ENCODE data around the gene MAP4K4. TPM values are rescaled to one million over a fixed set of nuclear protein-coding genes. Genes with fewer than 3 reads are reported as not detected.

Gene MAP4K4
- total and polyA plus RNA-seq, 2 of the 13 experiments (the other 11 are each of a cell fraction or from before 2014, with no cell fraction given) = 105 to 264 TPM

DNA sequence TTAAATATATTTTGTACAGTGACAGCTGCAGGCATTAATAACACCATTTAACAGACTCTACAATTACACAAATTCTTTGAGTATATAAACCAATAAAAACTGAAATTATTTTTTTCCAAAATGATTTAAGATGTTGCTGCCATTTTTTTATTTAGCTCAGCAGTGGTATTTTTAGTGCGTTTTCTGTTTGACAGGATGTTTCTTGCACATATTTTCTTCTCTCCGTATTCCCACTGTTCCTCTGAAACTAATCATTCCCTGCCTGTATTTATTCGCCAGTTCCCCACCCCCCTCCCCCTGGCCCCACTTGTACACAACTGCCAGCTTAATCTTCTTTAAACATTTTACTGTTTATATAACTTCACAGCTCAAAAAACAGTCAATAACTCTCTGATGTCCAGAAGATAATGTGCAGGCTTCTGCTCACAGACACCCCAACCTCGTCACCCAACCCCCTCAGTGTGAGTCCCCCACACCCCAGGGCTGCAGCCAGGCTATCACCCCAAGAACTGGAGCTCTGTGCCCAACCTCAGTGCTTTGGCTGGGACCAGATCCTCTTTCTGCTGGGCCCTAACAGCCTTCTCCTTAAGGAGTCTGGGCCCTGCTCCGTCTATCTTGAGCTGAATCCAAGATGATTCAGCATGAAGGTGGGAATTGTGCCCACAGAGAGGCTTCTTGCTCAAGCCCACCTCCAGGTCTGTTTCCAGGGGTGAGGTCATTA lies 41.6 kb upstream of the MAP4K4 start (continued):
- TF ChIP-seq ZBTB33 (CRISPR knock-in tag; IDR thresholded peaks at IDR 0.05) = no peak
- TF ChIP-seq TCF12 (IDR thresholded peaks at IDR 0.05) = no peak
- no peak for TF ChIP-seq TCF12 (CRISPR knock-in tag; IDR thresholded peaks at IDR 0.05)
- peak; percentile 90 for TF ChIP-seq ZNF609 (CRISPR knock-in tag; IDR thresholded peaks at IDR 0.05; ENCODE audit: borderline replicate concordance)

- Histone ChIP-seq H3K79me2 (ENCODE audit: insufficient read depth, low read length) (no peaks in the 10 kb centered on the region), H4K20me1 (ENCODE audit: insufficient read depth, low read length) (no peaks in the 10 kb centered on the region), H3K27me3 (ENCODE audit: control insufficient read depth in 1 of 2, insufficient read depth in 2 of 2, low read length in 2 of 2) (no peaks in the 10 kb centered on the region), H3K4me2 (ENCODE audit: low read depth, low read length) (no peak overlapping the region), H3K9ac (ENCODE audit: insufficient read depth, low read depth, low read length) (no peak overlapping the region), H3K9me3 (ENCODE audit: low read length) (no peaks in the 10 kb centered on the region), H3K36me3 (replicated peaks in 1 of 2; ENCODE audit: control insufficient read depth in 1 of 2, insufficient read depth in 2 of 2, low read length in 2 of 2) (no peaks in the 10 kb centered on the region), H3K27ac (ENCODE audit: extremely low read length, insufficient read depth, low read length) (no peak overlapping the region), H3K4me3 (replicated peaks in 1 of 3; ENCODE audit: insufficient read depth in 1 of 3, low read depth in 2 of 3, low read length in 3 of 3) (no peak overlapping the region), H2AFZ (ENCODE audit: low read length) (no peak overlapping the region), H3K4me1 (ENCODE audit: insufficient read depth, low read length) (peaks cover 56% of the 10 kb centered on the region)
- no peak for DNase-seq (ENCODE audit: low spot score)
- BruUV-seq (replicated peaks) = no TSS peak
- ATAC-seq = peak; percentile 46
- 89% methylated on average over 6 of the region's 6 CpGs for WGBS (ENCODE audit: low lambda C conversion rate)
- POLR2A ChIA-PET = no interaction called here
- CTCF ChIA-PET (ENCODE audit: low intra/inter-chr PET ratio, low total read pairs) = no interaction called here
- intact Hi-C loops (cut with micrococcal nuclease; ENCODE audit: unreplicated experiment) = no loop called here
- in situ Hi-C loops (cut with HindIII; ENCODE audit: extremely low pct_ligation_motif_present, low pct_unique_long_range_greater_than_20kb) = no loop called here
- FAIRE-seq = no peak
- TF ChIP-seq, protein P1, sequence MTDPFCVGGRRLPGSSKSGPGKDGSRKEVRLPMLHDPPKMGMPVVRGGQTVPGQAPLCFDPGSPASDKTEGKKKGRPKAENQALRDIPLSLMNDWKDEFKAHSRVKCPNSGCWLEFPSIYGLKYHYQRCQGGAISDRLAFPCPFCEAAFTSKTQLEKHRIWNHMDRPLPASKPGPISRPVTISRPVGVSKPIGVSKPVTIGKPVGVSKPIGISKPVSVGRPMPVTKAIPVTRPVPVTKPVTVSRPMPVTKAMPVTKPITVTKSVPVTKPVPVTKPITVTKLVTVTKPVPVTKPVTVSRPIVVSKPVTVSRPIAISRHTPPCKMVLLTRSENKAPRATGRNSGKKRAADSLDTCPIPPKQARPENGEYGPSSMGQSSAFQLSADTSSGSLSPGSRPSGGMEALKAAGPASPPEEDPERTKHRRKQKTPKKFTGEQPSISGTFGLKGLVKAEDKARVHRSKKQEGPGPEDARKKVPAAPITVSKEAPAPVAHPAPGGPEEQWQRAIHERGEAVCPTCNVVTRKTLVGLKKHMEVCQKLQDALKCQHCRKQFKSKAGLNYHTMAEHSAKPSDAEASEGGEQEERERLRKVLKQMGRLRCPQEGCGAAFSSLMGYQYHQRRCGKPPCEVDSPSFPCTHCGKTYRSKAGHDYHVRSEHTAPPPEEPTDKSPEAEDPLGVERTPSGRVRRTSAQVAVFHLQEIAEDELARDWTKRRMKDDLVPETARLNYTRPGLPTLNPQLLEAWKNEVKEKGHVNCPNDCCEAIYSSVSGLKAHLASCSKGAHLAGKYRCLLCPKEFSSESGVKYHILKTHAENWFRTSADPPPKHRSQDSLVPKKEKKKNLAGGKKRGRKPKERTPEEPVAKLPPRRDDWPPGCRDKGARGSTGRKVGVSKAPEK (CRISPR knock-in tag; IDR thresholded peaks at IDR 0.05; ENCODE audit: borderline replicate concordance) = no peak
- TF ChIP-seq ZBTB2 (CRISPR knock-in tag; IDR thresholded peaks at IDR 0.05; ENCODE audit: low read depth) = no peak
- no peak for TF ChIP-seq ATF1 (CRISPR knock-in tag; IDR thresholded peaks at IDR 0.05)
Observed at GRCh38 chr2:101657787-101658186, 39.7 kb upstream of the MAP4K4 start.
